Measurements from ENCODE around the gene WASHC2A. TPM values are rescaled to one million over a fixed set of nuclear protein-coding genes. Genes with fewer than 3 reads are reported as not detected.
"Not testable (repeated sequence)": the region's sequence is repeated elsewhere in the genome, so short reads cannot be mapped to it uniquely, and the experiment has no call there.

Gene WASHC2A
- total and polyA plus RNA-seq, 2 donors (not counting 1 experiment from before 2014, with no cell fraction given), result 21.2 to 66.5 TPM

DNA sequence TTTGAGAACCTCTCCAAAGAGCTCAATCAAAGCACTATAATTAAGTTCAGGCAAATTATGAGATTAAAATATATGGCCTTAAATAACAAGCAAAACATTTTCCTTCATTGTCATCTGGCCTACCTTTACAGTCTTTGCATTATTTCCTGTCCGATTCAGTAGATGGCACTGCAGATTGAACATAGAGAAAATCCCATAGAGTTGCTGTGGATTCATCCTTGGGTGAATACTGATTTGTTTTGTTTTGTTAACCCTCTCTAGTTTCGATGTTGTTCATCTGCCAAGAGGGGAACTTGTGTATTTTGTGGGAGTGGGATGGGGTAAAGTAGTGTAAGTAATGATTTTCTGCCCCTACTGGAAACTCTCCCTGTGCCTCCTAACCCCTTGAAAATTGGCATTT lies 97.3 kb downstream of the WASHC2A start:
- H3K27ac Mint-ChIP-seq; H3K27me3 Mint-ChIP-seq; H3K36me3 ChIP-seq (replicated peaks in 1 of 2; ENCODE audit: control extremely low read depth in 1 of 2, control insufficient read depth in 1 of 2, extremely low read depth in 1 of 2, insufficient read depth in 2 of 2, low read length in 1 of 2); H4K20me1 ChIP-seq (ENCODE audit: control insufficient read depth, insufficient read depth, low read length, poor library complexity, severe bottlenecking); H3K9me3 ChIP-seq (ENCODE audit: control extremely low read depth in 1 of 3, control insufficient read depth in 2 of 3, insufficient read depth in 1 of 3, low read length in 2 of 3); H3K9me3 Mint-ChIP-seq (ENCODE audit: insufficient read depth); H3K4me1 ChIP-seq (ENCODE audit: control insufficient read depth in 2 of 2, insufficient read depth in 2 of 2, low read length in 2 of 2); H2AFZ ChIP-seq (ENCODE audit: insufficient read depth, low read depth, low read length, poor library complexity, severe bottlenecking); H3K9ac ChIP-seq (ENCODE audit: low read length); intact Hi-C loops (cut with micrococcal nuclease); CTCF ChIA-PET; H3K4me3 ChIP-seq (ENCODE audit: control extremely low read depth in 1 of 5, extremely low read depth in 1 of 5, insufficient read depth in 1 of 5, low read depth in 2 of 5, low read length in 4 of 5); H3K4me1 Mint-ChIP-seq; H3K79me2 ChIP-seq (ENCODE audit: control insufficient read depth, insufficient read depth, low read length); H3K27me3 ChIP-seq (replicated peaks in 1 of 4; ENCODE audit: control extremely low read depth in 1 of 4, control insufficient read depth in 3 of 4, insufficient read depth in 4 of 4, low read length in 3 of 4); ATAC-seq (ENCODE audit: low read depth); H3K27ac ChIP-seq (ENCODE audit: low read length in 2 of 2); H3K4me3 Mint-ChIP-seq; POLR2A ChIA-PET; DNase-seq; H3K4me2 ChIP-seq (replicated peaks; ENCODE audit: low read depth, low read length, poor library complexity, severe bottlenecking): not testable (repeated sequence)
- no CpG with 5 or more reads among the region's 2 CpGs for WGBS (ENCODE audit: insufficient coverage)

GRCh38 chr10:50167833-50168232 lies 100.1 kb downstream of the WASHC2A start:
- H3K4me3 ChIP-seq (ENCODE audit: control extremely low read depth in 1 of 5, extremely low read depth in 1 of 5, insufficient read depth in 1 of 5, low read depth in 2 of 5, low read length in 4 of 5); H2AFZ ChIP-seq (ENCODE audit: insufficient read depth, low read depth, low read length, poor library complexity, severe bottlenecking); ATAC-seq (ENCODE audit: low read depth); intact Hi-C loops (cut with micrococcal nuclease); H3K27me3 ChIP-seq (replicated peaks in 1 of 4; ENCODE audit: control extremely low read depth in 1 of 4, control insufficient read depth in 3 of 4, insufficient read depth in 4 of 4, low read length in 3 of 4); H3K9me3 Mint-ChIP-seq (ENCODE audit: insufficient read depth); H3K27ac Mint-ChIP-seq; H3K79me2 ChIP-seq (ENCODE audit: control insufficient read depth, insufficient read depth, low read length); DNase-seq; H3K36me3 ChIP-seq (replicated peaks in 1 of 2; ENCODE audit: control extremely low read depth in 1 of 2, control insufficient read depth in 1 of 2, extremely low read depth in 1 of 2, insufficient read depth in 2 of 2, low read length in 1 of 2); H3K9ac ChIP-seq (ENCODE audit: low read length); H3K4me2 ChIP-seq (replicated peaks; ENCODE audit: low read depth, low read length, poor library complexity, severe bottlenecking); H3K27ac ChIP-seq (ENCODE audit: low read length in 2 of 2); H3K9me3 ChIP-seq (ENCODE audit: control extremely low read depth in 1 of 3, control insufficient read depth in 2 of 3, insufficient read depth in 1 of 3, low read length in 2 of 3); H4K20me1 ChIP-seq (ENCODE audit: control insufficient read depth, insufficient read depth, low read length, poor library complexity, severe bottlenecking); H3K4me1 Mint-ChIP-seq; H3K4me3 Mint-ChIP-seq; H3K4me1 ChIP-seq (ENCODE audit: control insufficient read depth in 2 of 2, insufficient read depth in 2 of 2, low read length in 2 of 2); CTCF ChIA-PET; POLR2A ChIA-PET: not testable (repeated sequence)
- no CpG with 5 or more reads among the region's 3 CpGs for WGBS (ENCODE audit: insufficient coverage)
- peaks cover 12% of the 10 kb centered on the region for H3K27me3 Mint-ChIP-seq

DNA sequence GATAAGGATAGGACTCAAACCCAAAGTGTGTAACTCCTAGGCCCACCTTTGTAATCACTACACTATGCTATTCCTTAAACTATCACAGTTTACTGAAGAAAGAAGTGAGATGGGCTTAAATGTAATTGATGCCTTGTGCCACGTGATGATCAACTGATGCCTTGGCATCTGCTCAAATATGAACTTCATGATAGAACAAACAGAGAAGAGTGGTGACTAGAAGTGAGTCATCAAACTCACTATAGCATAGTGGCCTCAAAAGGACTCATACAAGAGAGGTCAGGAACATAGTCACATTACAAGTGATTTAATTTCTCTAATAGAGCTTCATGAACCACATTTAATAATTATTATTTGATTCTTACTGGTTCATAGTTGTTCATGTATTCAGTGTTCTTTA lies 101.8 kb downstream of the WASHC2A start:
- H4K20me1 ChIP-seq (ENCODE audit: control insufficient read depth, insufficient read depth, low read length, poor library complexity, severe bottlenecking); H3K9me3 Mint-ChIP-seq (ENCODE audit: insufficient read depth); H3K4me2 ChIP-seq (replicated peaks; ENCODE audit: low read depth, low read length, poor library complexity, severe bottlenecking); H3K4me1 ChIP-seq (ENCODE audit: control insufficient read depth in 2 of 2, insufficient read depth in 2 of 2, low read length in 2 of 2); H2AFZ ChIP-seq (ENCODE audit: insufficient read depth, low read depth, low read length, poor library complexity, severe bottlenecking); CTCF ChIA-PET; H3K27ac ChIP-seq (ENCODE audit: low read length in 2 of 2); H3K4me3 Mint-ChIP-seq; H3K9ac ChIP-seq (ENCODE audit: low read length); H3K4me1 Mint-ChIP-seq; H3K9me3 ChIP-seq (ENCODE audit: control extremely low read depth in 1 of 3, control insufficient read depth in 2 of 3, insufficient read depth in 1 of 3, low read length in 2 of 3); intact Hi-C loops (cut with micrococcal nuclease); H3K27me3 ChIP-seq (replicated peaks in 1 of 4; ENCODE audit: control extremely low read depth in 1 of 4, control insufficient read depth in 3 of 4, insufficient read depth in 4 of 4, low read length in 3 of 4); DNase-seq; H3K27ac Mint-ChIP-seq; H3K79me2 ChIP-seq (ENCODE audit: control insufficient read depth, insufficient read depth, low read length); H3K4me3 ChIP-seq (ENCODE audit: control extremely low read depth in 1 of 5, extremely low read depth in 1 of 5, insufficient read depth in 1 of 5, low read depth in 2 of 5, low read length in 4 of 5); ATAC-seq (ENCODE audit: low read depth); H3K36me3 ChIP-seq (replicated peaks in 1 of 2; ENCODE audit: control extremely low read depth in 1 of 2, control insufficient read depth in 1 of 2, extremely low read depth in 1 of 2, insufficient read depth in 2 of 2, low read length in 1 of 2); POLR2A ChIA-PET: not testable (repeated sequence)
- H3K27me3 Mint-ChIP-seq, result peaks cover 12% of the 10 kb centered on the region
- WGBS (ENCODE audit: insufficient coverage), result no CpG with 5 or more reads among the region's 1 CpG

DNA sequence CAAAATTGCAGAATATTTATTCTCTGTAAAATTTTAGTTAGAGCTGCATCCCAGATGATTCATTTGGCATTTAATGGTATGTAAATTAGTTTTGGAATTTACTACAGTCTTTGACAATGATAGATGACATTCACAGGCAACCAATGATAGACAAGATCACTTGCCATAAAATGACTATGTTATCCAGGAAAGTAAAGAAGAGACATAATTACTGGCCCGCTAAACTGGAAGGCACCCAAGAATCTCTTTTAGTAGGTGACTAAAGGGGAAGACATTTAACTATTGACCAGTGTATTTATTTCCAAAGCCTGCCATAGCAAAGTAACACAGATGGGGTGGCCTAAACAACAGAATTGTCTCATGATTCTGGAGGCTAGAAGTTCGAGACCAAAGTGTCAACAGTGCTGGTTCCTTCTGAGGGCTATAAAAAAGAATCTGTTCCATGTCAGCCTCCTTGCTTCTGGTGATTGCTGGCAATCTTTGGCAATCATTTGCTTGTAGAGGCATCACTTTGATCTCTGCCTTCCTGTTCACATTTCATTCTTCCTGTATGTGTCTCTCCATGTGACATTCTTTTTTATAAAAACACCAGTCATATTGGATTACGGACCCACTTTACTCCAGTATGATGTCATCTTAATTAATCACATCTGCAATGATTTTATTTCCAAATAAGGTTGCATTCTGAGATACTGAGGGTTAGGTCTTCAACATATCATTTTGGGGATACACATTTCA lies 107.2 kb downstream of the WASHC2A start:
- H3K9me3 Mint-ChIP-seq (ENCODE audit: insufficient read depth); H4K20me1 ChIP-seq (ENCODE audit: control insufficient read depth, insufficient read depth, low read length, poor library complexity, severe bottlenecking); H3K9me3 ChIP-seq (ENCODE audit: control extremely low read depth in 1 of 3, control insufficient read depth in 2 of 3, insufficient read depth in 1 of 3, low read length in 2 of 3); POLR2A ChIA-PET; DNase-seq; H3K4me2 ChIP-seq (replicated peaks; ENCODE audit: low read depth, low read length, poor library complexity, severe bottlenecking); H3K9ac ChIP-seq (ENCODE audit: low read length); H3K27ac ChIP-seq (ENCODE audit: low read length in 2 of 2); ATAC-seq (ENCODE audit: low read depth); CTCF ChIA-PET; H3K79me2 ChIP-seq (ENCODE audit: control insufficient read depth, insufficient read depth, low read length); H3K36me3 ChIP-seq (replicated peaks in 1 of 2; ENCODE audit: control extremely low read depth in 1 of 2, control insufficient read depth in 1 of 2, extremely low read depth in 1 of 2, insufficient read depth in 2 of 2, low read length in 1 of 2); intact Hi-C loops (cut with micrococcal nuclease); H3K4me3 ChIP-seq (ENCODE audit: control extremely low read depth in 1 of 5, extremely low read depth in 1 of 5, insufficient read depth in 1 of 5, low read depth in 2 of 5, low read length in 4 of 5); H3K4me1 Mint-ChIP-seq; H3K4me3 Mint-ChIP-seq; H2AFZ ChIP-seq (ENCODE audit: insufficient read depth, low read depth, low read length, poor library complexity, severe bottlenecking); H3K27ac Mint-ChIP-seq; H3K27me3 ChIP-seq (replicated peaks in 1 of 4; ENCODE audit: control extremely low read depth in 1 of 4, control insufficient read depth in 3 of 4, insufficient read depth in 4 of 4, low read length in 3 of 4); H3K4me1 ChIP-seq (ENCODE audit: control insufficient read depth in 2 of 2, insufficient read depth in 2 of 2, low read length in 2 of 2): not testable (repeated sequence)
- peaks cover 12% of the 10 kb centered on the region for H3K27me3 Mint-ChIP-seq
- no CpG with 5 or more reads among the region's 3 CpGs for WGBS (ENCODE audit: insufficient coverage)

All from B cell (primary cell).